K562 (cell line): ENCODE results near the gene PPFIA1. TPM values are rescaled to one million over a fixed set of nuclear protein-coding genes. Genes with fewer than 3 reads are reported as not detected.

ENCODE experiments used
- ATAC-seq: fragments of 200-7000 bp; cut with Tn5 transposase; 3 replicates; pipeline ENCODE4 v1.9.1; 2020; ENCODE audit warnings: moderate library complexity
- BruUV-seq: library from RNA; stranded (reverse); fragments of 400-500 nt; replicated peaks from 2 replicates; lab custom pipeline; 2021; lab: Mats Ljungman, UMichigan
- CTCF ChIA-PET: fragments of 300-600 bp; formaldehyde crosslinking; extraction: SDS; loops from one replicate; lab custom pipeline; 2021; ENCODE audit warnings: low intra/inter-chr PET ratio; lab: Yijun Ruan, JAX
- POLR2A ChIA-PET: fragments of 300-600, 350-650 bp; sonication (Branson Sonifier 250); formaldehyde crosslinking; extraction: SDS; loops from one replicate; lab custom pipeline; 2021; ENCODE audit warnings: antibody characterized with exemption, inconsistent platforms; lab: Yijun Ruan, JAX
- DNase-seq, 4 experiments: peaks; one replicate each; pipeline versions ENCODE4 v3.0.0 to v3.0.0-alpha.2; 2011 to 2018; ENCODE audit warnings: low spot score in 3 of 4, mixed read lengths in 3 of 4; ENCODE audit errors: extremely low read depth in 1 of 4
- FAIRE-seq: peaks from 2 replicates; lab custom pipeline; 2011; peaks lifted over from hg19 to GRCh38; lab: Jason Lieb, UNC
- H2AFZ ChIP-seq: 2 replicates; pipeline ENCODE4 v1.6.0; 2011; ENCODE audit warnings: low read depth, low read length, control low read depth, inconsistent platforms
- H3K27ac ChIP-seq: fragments of 200-600 bp; 3 replicates; pipeline ENCODE4 v1.8.0; 2011; ENCODE audit warnings: low read depth, mild to moderate bottlenecking, control low read depth, inconsistent platforms, low read length, moderate library complexity, mixed read lengths; ENCODE audit errors: extremely low read depth
- H3K27me3 ChIP-seq, 2 experiments: fragments of 300-600 bp in 1 of 2; 2 replicates in 1 of 2; 3 replicates in 1 of 2; pipeline versions ENCODE4 v1.6.0 to v1.8.0; 2011; ENCODE audit warnings: inconsistent platforms in 2 of 2, low read length in 2 of 2, mild to moderate bottlenecking in 1 of 2, mixed read lengths in 1 of 2, moderate library complexity in 1 of 2; ENCODE audit not compliant: control insufficient read depth in 2 of 2, insufficient read depth in 2 of 2
- H3K36me3 ChIP-seq: fragments of 300-600 bp; 3 replicates; pipeline ENCODE4 v1.8.0; 2011; ENCODE audit warnings: mild to moderate bottlenecking, low read length, inconsistent platforms; ENCODE audit not compliant: control insufficient read depth, insufficient read depth
- H3K4me1 ChIP-seq, 2 experiments: fragments of 200-600 bp in 1 of 2; replicated peaks in 1 of 2; 2 replicates in 1 of 2; 3 replicates in 1 of 2; pipeline versions ENCODE4 v1.5.1 to v1.8.0; 2011; ENCODE audit warnings: inconsistent platforms in 2 of 2, low read length in 2 of 2, mild to moderate bottlenecking in 1 of 2, mixed read lengths in 1 of 2, moderate library complexity in 1 of 2; ENCODE audit not compliant: control insufficient read depth in 2 of 2, insufficient read depth in 2 of 2
- H3K4me2 ChIP-seq: 2 replicates; pipeline ENCODE4 v1.6.1; 2011; ENCODE audit warnings: low read length, control low read depth, inconsistent platforms, mixed read lengths; ENCODE audit not compliant: insufficient read depth
- H3K4me3 ChIP-seq: fragments of 200-600 bp; sonication (generic), shearing (Covaris generic); 2 replicates; pipeline ENCODE4 v1.5.1; 2016; ENCODE audit warnings: control low read depth, inconsistent platforms
- H3K79me2 ChIP-seq: fragments of 200-600 bp; 3 replicates; pipeline ENCODE4 v1.8.0; 2011; ENCODE audit warnings: low read length, inconsistent platforms; ENCODE audit not compliant: control insufficient read depth, insufficient read depth
- H3K9ac ChIP-seq, 2 experiments: 2 replicates each; pipeline versions ENCODE4 v1.6.0 to v1.6.1; 2011; ENCODE audit warnings: low read depth in 2 of 2, low read length in 2 of 2, control low read depth in 1 of 2, inconsistent platforms in 1 of 2, mild to moderate bottlenecking in 1 of 2, mixed read lengths in 1 of 2; ENCODE audit not compliant: insufficient read depth in 1 of 2
- H3K9me1 ChIP-seq: one replicate; pipeline ENCODE4 v1.6.0; 2011; ENCODE audit warnings: inconsistent platforms, mild to moderate bottlenecking, low read length, moderate library complexity; ENCODE audit not compliant: control insufficient read depth, insufficient read depth
- H3K9me3 ChIP-seq: replicated peaks from 2 replicates; pipeline ENCODE4 v1.5.1; 2011; ENCODE audit warnings: low read depth, low read length, inconsistent platforms; ENCODE audit not compliant: control insufficient read depth, insufficient read depth
- H4K20me1 ChIP-seq: replicated peaks from 2 replicates; pipeline ENCODE4 v1.6.1; 2011; ENCODE audit warnings: low read length, inconsistent platforms, mixed read lengths; ENCODE audit not compliant: control insufficient read depth, insufficient read depth
- CSDE1 ChIP-seq, 2 experiments: fragments of 450-650 bp; IDR thresholded peaks; 2 replicates each; pipeline ENCODE4 v1.6.1; 2016; ENCODE audit warnings: mild to moderate bottlenecking in 1 of 2
- HES1 ChIP-seq: fragments of 450-650 bp; IDR thresholded peaks from 2 replicates; pipeline ENCODE4 v1.6.1; 2016; ENCODE audit warnings: low read depth, mild to moderate bottlenecking, moderate library complexity
- MED1 ChIP-seq: sonication (generic); formaldehyde crosslinking; IDR thresholded peaks from 2 replicates; pipeline ENCODE4 v1.8.1; 2023; ENCODE audit warnings: missing genetic modification reagents, borderline replicate concordance
- ZFX ChIP-seq: sonication (generic); formaldehyde crosslinking; IDR thresholded peaks from 2 replicates; pipeline ENCODE4 v1.8.0; 2022; ENCODE audit warnings: mild to moderate bottlenecking, missing genetic modification reagents, moderate library complexity
- ZNF124 ChIP-seq: sonication (generic); formaldehyde crosslinking; IDR thresholded peaks from 2 replicates; pipeline ENCODE4 v1.8.1; 2022; ENCODE audit warnings: missing genetic modification reagents
- ZNF197 ChIP-seq: fragments of 200-800 bp; sonication (Bioruptor generic); IDR thresholded peaks from 2 replicates; pipeline ENCODE4 v1.6.1; 2016; ENCODE audit warnings: low read depth, missing genetic modification characterization, missing compliant biosample characterization
- ZNF449 ChIP-seq: fragments of 250-450 bp; sonication (Bioruptor Pico); IDR thresholded peaks from 2 replicates; pipeline ENCODE4 v1.8.0; 2022; ENCODE audit warnings: moderate library complexity, mild to moderate bottlenecking, inconsistent platforms
- WGBS: fragments of 100-300 bp; shearing (Covaris generic); methylation state at CpG from one replicate; pipeline ENCODE4 v1.1.6; 2016; ENCODE audit warnings: low coverage, mixed read lengths; ENCODE audit not compliant: insufficient coverage; ENCODE audit errors: missing lambda C conversion rate; 5-methylcytosine and 5-hydroxymethylcytosine counted together
- in situ Hi-C: fragments of 300-500 bp; cut with MboI; formaldehyde crosslinking; loops from 4 replicates; pipeline ENCODE4 v1.15.0; 2018; ENCODE audit warnings: inconsistent platforms, mixed read lengths
- intact Hi-C: fragments of 100-400 bp; cut with micrococcal nuclease; formaldehyde crosslinking; loops from 2 replicates; pipeline ENCODE4 v1.14.2; 2022
- polyA plus RNA-seq, 8 experiments: library from polyadenylated mRNA; depleted of rRNA in 4 of 8; stranded (reverse) in 5 of 8; unstranded in 3 of 8; fragments of >200 nt; fragmentation: Nextera tagmentation in 2 of 8; fragmentation: Illumina TruSeq in 1 of 8; extraction: Ambion mirVana in 2 of 8; extraction: Trizol in 1 of 8; gene quantifications; 2 replicates each; pipeline versions ENCODE4 v1.2.1 to v1.2.3, GENCODE V29; 2011 to 2014; ENCODE audit warnings: inconsistent platforms in 1 of 8, missing spikeins in 1 of 8
- total RNA-seq, 7 experiments: library from RNA; depleted of rRNA in 6 of 7; stranded (reverse); fragments of >200 nt in 6 of 7; fragmentation: Illumina TruSeq in 2 of 7; extraction: Trizol in 2 of 7; gene quantifications; 2 replicates each; pipeline versions ENCODE4 v1.2.1 to v1.2.3, GENCODE V29; 2011 to 2021; ENCODE audit warnings: low replicate concordance in 1 of 7

PPFIA1 gene
- total and polyA plus RNA-seq, 9 of the 15 experiments (the other 6 are each of a cell fraction or from before 2014, with no cell fraction given) = 9.9 to 41.5 (median 28.5) TPM

GRCh38 chr11:70339066-70339465 lies 68.6 kb downstream of the PPFIA1 start:
- no peaks in the 10 kb centered on the region for H3K27me3 ChIP-seq
- H3K27ac ChIP-seq = no peak overlapping the region
- ChIA-PET POLR2A (no interaction called here), CTCF (no interaction called here)
- H3K4me3 ChIP-seq = no peak overlapping the region
- no peaks in the 10 kb centered on the region for H3K79me2 ChIP-seq
- intact Hi-C loops (no loop called here), in situ Hi-C loops (no loop called here)
- no peak overlapping the region for H3K9ac ChIP-seq
- 0 out of 2 replicates have a peak, but pooled peaks cover 5% of the 10 kb centered on the region for H4K20me1 ChIP-seq
- no peak for DNase-seq
- H3K4me2 ChIP-seq = no peak overlapping the region
- WGBS = 94% methylated on average over 5 of the region's 8 CpGs
- no peak overlapping the region for H2AFZ ChIP-seq
- BruUV-seq = no TSS peak
- H3K36me3 ChIP-seq = peaks cover 84% of the 10 kb centered on the region
- no peak for ATAC-seq
- H3K9me3 ChIP-seq = no peaks in the 10 kb centered on the region
- no peak for FAIRE-seq
- peaks cover 5 to 15% of the 10 kb centered on the region in 2 experiments; a peak in 4 of 5 replicates for H3K4me1 ChIP-seq
- TF ChIP-seq ZNF124 (no peak), CSDE1 (IDR thresholded peaks at IDR 0.05) (no peak), ZNF197 (no peak), ZFX (CRISPR knock-in tag) (no peak), ZNF449 (CRISPR knock-in tag) (no peak), MED1 (no peak), HES1 (no peak)
- H3K9me1 ChIP-seq = no peaks in the 10 kb centered on the region
